Fibroblast of lung (primary cell): ENCODE data around the gene PODN. TPM values are rescaled to one million over a fixed set of nuclear protein-coding genes. Genes with fewer than 3 reads are reported as not detected.

ENCODE experiments used
- DNase-seq, 2 donors: peaks; one replicate each; pipeline versions ENCODE4 v3.0.0 to v3.0.0-alpha.2; 2010; ENCODE audit warnings: low read depth in 2 of 2
- H2AFZ ChIP-seq: 2 replicates; pipeline ENCODE4 v1.5.1; 2012; ENCODE audit warnings: low read length, control low read depth, inconsistent platforms
- H3K27ac ChIP-seq: 2 replicates; pipeline ENCODE4 v1.5.1; 2011; ENCODE audit warnings: low read length, control low read depth; ENCODE audit not compliant: insufficient read depth
- H3K27me3 ChIP-seq: 2 replicates; pipeline ENCODE4 v1.5.1; 2011; ENCODE audit warnings: mild to moderate bottlenecking, low read length; ENCODE audit not compliant: control insufficient read depth, insufficient read depth
- H3K36me3 ChIP-seq: 2 replicates; pipeline ENCODE4 v1.5.1; 2011; ENCODE audit warnings: low read length; ENCODE audit not compliant: control insufficient read depth, insufficient read depth
- H3K4me1 ChIP-seq: 2 replicates; pipeline ENCODE4 v1.5.1; 2011; ENCODE audit warnings: low read length; ENCODE audit not compliant: control insufficient read depth, insufficient read depth; ENCODE audit errors: extremely low read depth
- H3K4me2 ChIP-seq: 2 replicates; pipeline ENCODE4 v1.5.1; 2011; ENCODE audit warnings: low read length, control low read depth; ENCODE audit not compliant: insufficient read depth; ENCODE audit errors: extremely low read depth
- H3K4me3 ChIP-seq, 4 experiments: fragments of 200-600 bp in 1 of 4; sonication (generic) in 1 of 4; replicated peaks in 1 of 4; 2 replicates each; pipeline ENCODE4 v1.5.1; 2011 to 2016; ENCODE audit warnings: low read length in 4 of 4, low read depth in 3 of 4, mild to moderate bottlenecking in 3 of 4, control low read depth in 2 of 4, inconsistent platforms in 1 of 4, mixed read lengths in 1 of 4; ENCODE audit not compliant: insufficient read depth in 1 of 4; ENCODE audit errors: control extremely low read depth in 1 of 4
- H3K79me2 ChIP-seq: 2 replicates; pipeline ENCODE4 v1.5.1; 2012; ENCODE audit warnings: mild to moderate bottlenecking, low read length, inconsistent platforms; ENCODE audit not compliant: control insufficient read depth, insufficient read depth
- H3K9ac ChIP-seq: 2 replicates; pipeline ENCODE4 v1.5.1; 2011; ENCODE audit warnings: mild to moderate bottlenecking, low read length, control low read depth; ENCODE audit not compliant: insufficient read depth
- H3K9me3 ChIP-seq: 2 replicates; pipeline ENCODE4 v1.5.1; 2012; ENCODE audit warnings: low read depth, low read length; ENCODE audit not compliant: control insufficient read depth, insufficient read depth
- H4K20me1 ChIP-seq: 2 replicates; pipeline ENCODE4 v1.5.1; 2011; ENCODE audit warnings: low read length; ENCODE audit not compliant: control insufficient read depth, insufficient read depth; ENCODE audit errors: extremely low read depth
- CTCF ChIP-seq, 2 donors: IDR thresholded peaks in 1 of 2; conservative IDR thresholded peaks in 1 of 2; 1 replicate in 1 of 2; 2 replicates in 1 of 2; pipeline ENCODE4 v1.5.1; 2011 to 2012; ENCODE audit warnings: low read length in 2 of 2, control low read depth in 1 of 2, inconsistent platforms in 1 of 2, low read depth in 1 of 2, mild to moderate bottlenecking in 1 of 2
- EZH2 ChIP-seq: IDR thresholded peaks from 2 replicates; pipeline ENCODE4 v1.5.1; 2012; ENCODE audit warnings: low read length, control low read depth, mild to moderate bottlenecking; ENCODE audit errors: missing control alignments
- polyA plus RNA-seq, 2 donors: library from polyadenylated mRNA; depleted of rRNA in 1 of 2; stranded (reverse) in 1 of 2; unstranded in 1 of 2; fragments of >200 nt; gene quantifications; 2 replicates each; pipeline ENCODE4 v1.2.1, GENCODE V29; 2011 to 2012; ENCODE audit warnings: missing spikeins in 1 of 2
- total RNA-seq: library from RNA; depleted of rRNA; stranded (reverse); fragments of >200 nt; gene quantifications from 2 replicates; pipeline ENCODE4 v1.2.1, GENCODE V29; 2014

The PODN gene
- total and polyA plus RNA-seq, 2 donors (not counting 1 experiment from before 2014, with no cell fraction given), result 31.6 to 49.7 TPM

- Histone ChIP-seq H3K27ac (no peak overlapping the region), H3K36me3 (peaks cover 14% of the 10 kb centered on the region), H4K20me1 (no peaks in the 10 kb centered on the region), H2AFZ (no peak overlapping the region), H3K9me3 (no peaks in the 10 kb centered on the region), H3K79me2 (no peaks in the 10 kb centered on the region), H3K27me3 (no peaks in the 10 kb centered on the region), H3K4me3 (no peak overlapping the region), H3K4me1 (no peaks in the 10 kb centered on the region), H3K4me2 (no peak overlapping the region), H3K9ac (no peak overlapping the region)
- TF ChIP-seq CTCF (conservative IDR thresholded peaks at IDR 0.05 in 1 of 2, IDR thresholded peaks at IDR 0.05 in 1 of 2; ENCODE audit: low read depth in 1 of 2, low read length in 2 of 2) (no peak), EZH2 (no peak)
- no peak for DNase-seq
These were observed 17.2 kb downstream of the PODN start for GRCh38 chr1:53079251-53079650.

GRCh38 chr1:53080041-53080440 lies 18.0 kb downstream of the PODN start:
- no peaks in the 10 kb centered on the region for H4K20me1 ChIP-seq
- H3K4me3 ChIP-seq, result no peak overlapping the region
- DNase-seq, result no peak
- no peak overlapping the region for H3K9ac ChIP-seq
- no peaks in the 10 kb centered on the region for H3K27me3 ChIP-seq
- no peaks in the 10 kb centered on the region for H3K9me3 ChIP-seq
- no peak overlapping the region for H3K4me2 ChIP-seq
- H3K27ac ChIP-seq, result no peak overlapping the region
- no peak overlapping the region for H2AFZ ChIP-seq
- H3K36me3 ChIP-seq, result peaks cover 14% of the 10 kb centered on the region
- H3K79me2 ChIP-seq, result no peaks in the 10 kb centered on the region
- no peaks in the 10 kb centered on the region for H3K4me1 ChIP-seq
- TF ChIP-seq EZH2 (no peak), CTCF (conservative IDR thresholded peaks at IDR 0.05 in 1 of 2, IDR thresholded peaks at IDR 0.05 in 1 of 2; ENCODE audit: low read depth in 1 of 2, low read length in 2 of 2) (no peak)

- TF ChIP-seq EZH2, result no peak
- no peak for TF ChIP-seq CTCF (conservative IDR thresholded peaks at IDR 0.05 in 1 of 2, IDR thresholded peaks at IDR 0.05 in 1 of 2; ENCODE audit: low read depth in 1 of 2, low read length in 2 of 2)
These were observed 18.8 kb downstream of the PODN start for GRCh38 chr1:53080769-53081168.

More at GRCh38 chr1:53080769-53081168, 18.8 kb downstream of the PODN start:
- H3K36me3 ChIP-seq, result peaks cover 17% of the 10 kb centered on the region
- no peaks in the 10 kb centered on the region for H3K9me3 ChIP-seq
- H3K4me1 ChIP-seq, result no peaks in the 10 kb centered on the region
- no peaks in the 10 kb centered on the region for H4K20me1 ChIP-seq
- no peak overlapping the region for H3K4me2 ChIP-seq
- no peaks in the 10 kb centered on the region for H3K79me2 ChIP-seq
- H3K27ac ChIP-seq, result no peak overlapping the region
- no peaks in the 10 kb centered on the region for H3K27me3 ChIP-seq
- DNase-seq, result no peak
- no peak overlapping the region for H2AFZ ChIP-seq
- no peak overlapping the region for H3K9ac ChIP-seq
- H3K4me3 ChIP-seq, result no peak overlapping the region
